Medulla oblongata (tissue), 1 donor: ENCODE measurements around the gene HLCS.
"Not testable (repeated sequence)": the region's sequence is repeated elsewhere in the genome, so short reads cannot be mapped to it uniquely, and the experiment has no call there.

Source experiments
- DNase-seq: peaks from one replicate; pipeline ENCODE4 v3.0.0-alpha.2; 2015; ENCODE audit errors: extremely low spot score

Gene HLCS

DNA sequence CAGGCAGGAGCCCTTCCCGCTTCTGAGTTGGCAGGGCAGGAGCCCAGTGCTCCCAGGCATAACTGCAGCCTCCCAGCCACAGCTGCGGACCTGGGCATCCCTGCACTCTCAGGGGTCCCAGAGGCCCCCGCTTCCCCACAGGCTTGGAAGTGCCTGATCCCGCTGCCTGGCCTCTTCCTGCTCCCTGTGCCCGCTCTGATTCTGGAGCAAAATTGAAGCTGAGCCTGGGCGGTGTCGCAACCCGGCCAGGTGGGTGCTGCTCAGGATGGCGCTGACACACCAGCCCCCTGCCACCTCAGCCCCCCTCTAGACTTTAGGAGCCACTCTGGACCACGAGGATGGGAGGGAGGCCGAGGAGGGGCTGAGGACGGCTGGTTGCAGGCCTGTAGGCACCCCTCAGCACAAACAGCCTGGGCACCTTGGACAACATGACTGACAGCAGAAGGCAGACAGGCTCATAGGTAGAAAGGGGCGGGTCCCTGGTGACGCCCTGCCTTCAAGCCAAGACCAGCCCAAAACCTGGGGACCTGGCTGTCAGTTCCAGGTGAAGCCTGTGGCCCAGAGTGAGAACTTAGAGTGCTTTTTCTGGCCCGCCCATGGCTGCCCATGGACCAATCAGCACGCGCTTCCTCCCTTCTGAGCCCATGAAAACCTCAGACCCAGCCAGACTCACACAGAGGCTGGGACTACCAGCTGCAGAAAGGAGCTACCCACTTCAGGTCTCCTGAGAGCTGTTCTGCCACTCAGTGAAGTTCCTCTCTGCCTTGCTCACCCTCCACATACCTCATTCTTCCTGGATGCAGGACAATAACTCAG lies 7.2 kb downstream of the HLCS start:
- DNase-seq, result no peak

DNA sequence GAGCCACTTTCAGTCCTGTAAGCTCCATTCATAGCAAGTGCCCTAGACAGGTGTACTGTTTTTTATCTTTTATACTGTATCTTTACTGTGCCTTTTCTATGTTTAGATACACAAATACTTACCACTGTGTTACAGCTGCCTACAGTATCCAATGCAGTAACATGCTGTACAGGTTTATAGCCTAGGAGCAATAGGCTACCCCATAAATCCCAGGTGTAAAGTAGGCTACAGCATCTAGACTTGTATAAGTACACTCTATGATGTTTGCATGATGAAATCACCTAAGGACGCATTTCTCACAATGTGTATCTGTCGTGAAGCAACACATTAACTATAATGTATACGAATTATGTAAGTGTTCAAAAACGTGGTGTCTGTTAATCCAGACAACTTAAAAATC lies 10.7 kb downstream of the HLCS start:
- no peak for DNase-seq

- not testable (repeated sequence) for DNase-seq
These were observed 14.1 kb downstream of the HLCS start for GRCh38 chr21:36952331-36952730.

GRCh38 chr21:36949171-36950141 lies 17.0 kb downstream of the HLCS start:
- DNase-seq, result no peak

DNA sequence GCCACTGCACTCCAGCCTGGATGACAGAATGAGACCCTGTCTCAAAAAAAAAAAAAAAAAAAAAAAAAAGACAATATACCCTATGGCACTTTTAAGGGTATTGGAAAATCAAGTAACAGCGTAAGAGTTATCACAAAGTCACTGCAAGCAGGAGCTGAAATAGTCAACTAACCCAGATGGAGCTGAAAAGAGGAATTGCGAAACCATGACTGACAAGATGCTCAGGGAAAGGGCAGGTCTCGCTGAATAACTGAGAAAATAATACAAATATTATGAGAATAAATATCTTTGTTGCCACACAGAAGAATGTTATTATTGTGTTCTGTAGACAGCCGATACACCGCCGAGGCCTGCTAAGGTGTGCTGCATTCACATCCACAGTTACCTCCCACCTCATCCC lies 17.8 kb downstream of the HLCS start:
- DNase-seq, result no peak

DNA sequence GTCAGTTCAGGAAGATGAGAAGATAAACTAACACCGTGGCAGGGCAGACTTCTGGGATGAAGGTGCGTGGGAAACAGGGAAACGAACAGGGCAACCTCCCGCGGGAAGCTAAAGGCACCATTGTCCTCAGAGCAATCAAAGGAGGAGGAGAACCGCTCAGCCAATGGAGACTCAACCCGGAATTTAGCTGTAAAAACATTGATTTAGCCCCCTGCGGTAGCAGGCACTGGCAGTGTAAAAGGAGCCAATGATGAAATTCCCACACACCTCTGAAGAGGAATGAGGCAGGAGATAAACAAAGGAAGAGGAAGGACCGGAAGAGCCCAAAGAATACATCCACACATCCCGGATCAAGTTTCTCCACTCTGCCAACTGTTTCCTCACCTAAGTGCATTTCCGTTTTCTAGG lies 19.5 kb downstream of the HLCS start:
- DNase-seq, result no peak

DNA sequence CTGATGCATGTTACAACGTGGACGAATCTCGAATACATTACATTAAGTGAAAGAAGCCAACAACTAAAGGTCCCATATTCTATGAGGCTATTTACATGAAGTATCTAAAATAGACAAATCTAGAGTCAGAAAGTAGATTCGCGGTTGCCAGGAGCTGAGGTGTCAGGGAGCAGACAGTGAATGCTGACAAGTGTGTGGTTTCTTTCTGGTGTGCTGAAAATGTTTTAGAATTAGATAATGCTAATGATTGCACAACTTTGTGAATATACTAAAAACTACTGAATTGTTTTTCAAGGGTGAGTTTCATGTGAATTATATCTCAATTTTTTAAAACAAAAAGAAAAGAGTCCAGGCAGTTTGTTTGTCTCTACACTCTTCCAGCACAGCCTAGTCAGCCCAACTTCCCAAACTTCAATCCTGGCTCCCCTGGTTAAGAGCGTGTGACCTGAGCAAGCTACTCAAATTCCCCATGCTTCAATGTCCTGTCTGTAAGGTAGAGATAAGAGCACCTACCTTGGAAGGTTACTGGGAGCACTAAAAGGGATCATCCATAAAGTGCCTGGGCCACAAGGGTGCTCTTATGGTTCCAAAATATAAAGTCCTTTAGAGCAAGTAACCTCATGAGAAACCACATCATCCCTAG lies 20.9 kb downstream of the HLCS start:
- no peak for DNase-seq

DNA sequence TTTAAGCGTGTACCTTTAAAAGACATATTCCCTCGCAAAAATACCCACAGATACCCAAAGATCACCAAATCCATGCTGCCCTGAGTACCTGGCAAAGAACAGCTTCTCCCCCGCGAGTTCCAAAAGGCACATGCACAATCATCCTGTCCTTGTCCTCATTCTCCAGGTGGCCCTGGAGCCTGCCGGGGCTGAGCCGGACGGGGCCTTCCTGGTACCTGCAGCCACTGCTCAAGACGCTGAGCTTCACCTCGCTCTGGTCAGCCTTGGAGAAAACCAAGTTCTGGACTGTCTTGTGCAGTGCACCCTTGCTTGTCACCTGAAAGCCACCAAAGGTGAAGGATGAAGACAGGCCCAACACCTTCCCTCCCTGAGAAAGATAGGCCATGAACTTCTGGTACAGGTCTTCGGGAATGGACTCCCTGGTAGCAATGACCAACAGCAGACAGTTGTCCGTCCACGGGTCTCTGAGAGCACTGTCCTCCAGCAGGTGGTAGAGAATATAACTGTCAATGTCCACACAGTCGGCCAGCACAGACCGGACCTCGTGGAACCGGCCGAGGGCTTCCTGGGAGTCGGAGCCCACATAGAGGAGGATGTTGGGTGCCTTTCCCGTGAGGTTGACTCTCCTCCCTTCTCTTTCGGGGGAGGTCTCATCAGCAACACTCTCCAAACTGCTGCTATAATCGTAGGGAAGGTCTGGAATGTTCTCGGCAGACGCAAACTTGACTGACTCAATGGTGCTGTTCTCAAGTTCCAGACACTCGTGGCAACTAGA lies 29.9 kb downstream of the HLCS start:
- DNase-seq, result no peak

DNA sequence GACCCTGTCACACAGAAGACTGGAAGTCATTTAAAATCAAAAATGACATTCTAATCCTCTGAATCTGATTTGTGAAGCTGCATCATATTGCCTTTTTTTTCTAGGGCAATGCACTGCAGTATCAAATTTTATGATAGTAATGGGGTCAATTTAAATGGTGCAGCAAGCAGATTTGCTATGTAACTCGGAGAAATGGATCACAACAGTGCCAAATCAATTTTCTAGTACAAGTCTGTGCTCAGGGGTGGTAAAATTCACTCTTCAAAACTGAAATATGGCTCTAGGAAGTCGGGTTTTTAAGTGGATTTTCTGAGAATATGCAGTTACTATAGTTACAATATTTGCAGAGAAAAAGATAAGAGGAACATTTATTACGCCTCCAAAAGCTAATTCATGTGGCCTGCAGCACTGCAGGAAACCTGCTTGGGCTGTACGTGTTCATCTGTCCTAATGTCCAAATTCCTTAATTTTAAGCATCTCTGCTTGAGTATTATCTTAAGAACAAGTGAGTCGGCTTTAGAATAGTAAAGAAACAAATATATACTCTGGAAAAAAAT lies 31.5 kb downstream of the HLCS start:
- no peak for DNase-seq

GRCh38 chr21:36932161-36932816 lies 34.2 kb downstream of the HLCS start:
- no peak for DNase-seq

DNA sequence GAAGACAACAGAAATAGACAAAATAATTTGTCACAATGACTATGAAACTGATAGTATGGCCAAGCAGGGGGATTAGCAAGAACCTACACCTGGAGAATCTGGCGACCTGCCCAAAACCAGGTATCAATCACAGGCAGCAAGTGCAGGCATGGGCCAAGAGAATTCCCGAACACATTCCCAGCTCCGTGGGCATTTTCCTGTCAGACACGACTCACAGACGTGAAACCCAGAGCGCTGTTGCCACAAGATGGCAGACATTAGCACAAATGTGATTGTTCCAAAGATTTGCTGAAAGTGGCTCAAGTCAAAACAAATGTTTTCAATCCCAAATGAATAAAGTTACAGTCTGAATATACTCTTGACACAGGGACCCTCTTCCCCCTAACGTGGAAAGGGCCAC lies 36.8 kb downstream of the HLCS start:
- peak; percentile 27 for DNase-seq

DNA sequence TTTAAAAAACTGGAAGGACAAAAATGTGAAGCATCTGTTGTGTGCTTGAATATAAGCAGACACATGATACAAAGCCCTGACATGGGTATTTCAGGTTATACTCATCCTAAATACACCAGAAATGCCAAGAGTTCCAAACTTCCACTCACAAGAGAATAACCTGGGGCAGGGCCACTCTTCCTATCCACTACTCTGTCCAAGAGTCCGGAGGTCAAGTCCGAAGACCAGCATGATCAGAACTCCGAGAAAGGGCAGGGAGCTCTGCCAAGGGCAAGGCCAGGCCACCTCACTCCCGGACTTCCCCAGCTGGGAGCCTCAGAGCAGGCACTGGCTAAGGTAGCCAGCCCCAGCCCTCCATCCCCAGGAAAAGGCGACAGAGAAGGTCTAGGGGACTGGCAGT lies 37.5 kb downstream of the HLCS start:
- DNase-seq, result no peak

GRCh38 chr21:36927719-36928117 lies 38.8 kb downstream of the HLCS start:
- DNase-seq, result peak; percentile 88

- DNase-seq, result no peak
These were observed 39.3 kb downstream of the HLCS start for GRCh38 chr21:36926989-36927718.

- DNase-seq, result no peak
These were observed 43.2 kb downstream of the HLCS start for GRCh38 chr21:36923270-36923669.

DNA sequence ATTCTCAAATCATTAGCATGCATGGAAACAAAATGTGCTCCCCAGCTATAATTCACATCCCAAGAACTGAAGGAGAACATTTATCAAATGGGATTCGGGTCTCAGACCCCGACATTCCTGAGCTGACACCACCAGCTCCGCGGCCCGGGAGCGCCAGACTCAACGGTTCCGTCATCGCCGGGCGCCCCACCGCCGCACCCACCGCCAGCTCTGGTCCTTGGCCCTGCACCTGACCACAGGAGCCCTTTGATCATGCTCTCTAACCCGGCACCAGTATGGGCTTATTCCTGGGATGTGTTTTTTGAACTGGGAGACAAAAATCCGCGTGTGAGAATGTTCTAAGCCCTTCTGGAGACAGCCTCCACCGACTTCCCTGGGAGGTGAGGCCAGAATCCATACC lies 43.6 kb downstream of the HLCS start:
- no peak for DNase-seq

DNA sequence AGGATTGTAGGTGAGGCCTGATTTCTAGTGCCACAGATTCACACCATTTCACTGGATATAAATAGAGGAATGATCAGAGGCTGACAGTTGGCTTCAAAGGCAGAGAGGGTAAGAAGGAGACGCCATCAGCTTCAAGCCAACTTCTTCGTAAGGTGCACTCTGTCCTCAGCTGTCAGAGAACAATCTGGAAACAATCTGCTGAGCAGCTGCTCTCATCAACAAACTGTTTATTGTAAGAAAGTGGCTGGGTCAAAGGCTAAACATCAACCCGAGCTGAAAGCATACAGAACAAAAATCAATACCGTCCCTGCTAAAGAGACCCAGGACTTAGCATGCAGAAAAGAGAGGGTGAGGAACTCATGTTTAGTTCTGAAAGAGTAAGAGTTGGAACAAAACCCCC lies 48.2 kb downstream of the HLCS start:
- no peak for DNase-seq

DNA sequence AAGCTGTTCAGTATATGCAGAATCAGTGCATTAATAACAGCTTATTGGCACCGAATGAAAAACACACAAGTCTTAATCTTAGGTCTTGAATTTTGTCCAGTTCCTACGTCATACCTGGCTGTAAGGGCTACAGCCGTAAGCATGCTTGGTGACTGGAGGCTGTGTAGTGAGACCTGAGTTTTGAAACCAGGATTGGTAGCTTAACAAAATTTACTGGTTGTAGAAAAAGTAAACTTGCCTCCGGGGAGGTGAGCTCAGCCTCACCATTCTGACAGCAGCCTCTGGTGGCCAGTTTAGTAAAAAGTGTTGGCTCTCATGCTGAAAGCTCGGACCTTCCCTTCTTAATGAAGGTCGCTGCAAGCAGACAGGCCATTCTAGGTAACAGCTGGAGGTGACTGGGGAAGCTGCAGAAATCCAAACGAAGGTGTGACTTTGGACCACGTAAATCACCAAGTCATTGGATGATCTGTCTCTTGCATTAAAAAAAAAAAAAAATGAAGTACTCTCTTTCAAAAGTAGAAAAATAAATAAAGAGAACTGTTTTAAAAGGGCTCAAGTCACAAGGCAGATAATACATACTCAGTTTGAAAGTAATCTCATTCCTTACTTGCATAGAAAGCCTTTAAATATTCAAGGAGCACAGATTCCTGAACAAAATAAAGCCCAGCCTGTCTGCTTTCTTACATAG lies 48.9 kb downstream of the HLCS start:
- peak; percentile 48 for DNase-seq

DNA sequence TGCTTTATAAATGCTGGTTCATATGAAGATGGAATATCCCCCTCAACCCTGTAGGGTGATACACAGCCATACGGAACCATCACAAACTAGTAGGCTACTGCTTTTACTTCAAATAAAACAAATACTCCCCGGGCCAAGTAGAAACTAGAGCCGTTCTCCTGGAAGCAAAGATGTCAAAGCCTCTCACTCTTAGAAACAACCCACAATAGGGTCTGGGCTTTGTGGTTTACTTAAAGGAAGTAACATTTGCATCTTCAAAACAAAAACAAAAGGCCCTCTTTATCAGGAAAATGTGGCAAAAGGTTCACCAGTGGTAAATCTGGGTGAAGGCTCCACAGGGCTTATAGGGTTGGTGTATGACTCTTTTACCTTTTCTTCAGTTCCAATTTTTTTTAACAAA lies 49.8 kb downstream of the HLCS start:
- DNase-seq, result no peak
